H1 (cell line): ENCODE results near the gene KCNMA1.

ENCODE experiments used
- CEBPB ChIP-seq: IDR thresholded peaks from 2 replicates; pipeline ENCODE4 v1.6.1; 2012; ENCODE audit warnings: low read depth, low read length
- CREB1 ChIP-seq: IDR thresholded peaks from 2 replicates; pipeline ENCODE4 v1.6.1; 2012; ENCODE audit warnings: inconsistent platforms
- EZH2 ChIP-seq: fragments of 200-600 bp; sonication (generic); IDR thresholded peaks from 2 replicates; pipeline ENCODE4 v1.7.1; 2012; ENCODE audit warnings: low read depth, mild to moderate bottlenecking, moderate library complexity, low read length, inconsistent platforms; ENCODE audit not compliant: severe bottlenecking
- GABPA ChIP-seq: IDR thresholded peaks from 2 replicates; pipeline ENCODE4 v1.6.1; 2011; ENCODE audit warnings: mild to moderate bottlenecking, low read length, moderate library complexity, borderline replicate concordance; ENCODE audit not compliant: insufficient read depth
- HDAC2 ChIP-seq, 2 experiments: fragments of 300-600 bp in 1 of 2; sonication (generic) in 1 of 2; IDR thresholded peaks; 2 replicates each; pipeline ENCODE4 v1.6.1; 2011 to 2012; ENCODE audit warnings: low read depth in 2 of 2, low read length in 2 of 2, mild to moderate bottlenecking in 2 of 2, moderate library complexity in 2 of 2, borderline replicate concordance in 1 of 2, inconsistent platforms in 1 of 2
- HDAC6 ChIP-seq: IDR thresholded peaks from one replicate; pipeline ENCODE4 v1.7.1; 2012; ENCODE audit warnings: low read depth, mild to moderate bottlenecking, inconsistent platforms, low read length, moderate library complexity
- POLR2A ChIP-seq, 2 experiments: IDR thresholded peaks; 1 replicate in 1 of 2; 2 replicates in 1 of 2; pipeline ENCODE4 v1.6.1; 2011; ENCODE audit warnings: low read depth in 2 of 2, low read length in 2 of 2, mild to moderate bottlenecking in 2 of 2; ENCODE audit errors: control extremely low read depth in 1 of 2
- POLR2AphosphoS5 ChIP-seq: IDR thresholded peaks from 2 replicates; pipeline ENCODE4 v1.6.1; 2011; ENCODE audit warnings: low read depth, low read length
- SIX5 ChIP-seq: IDR thresholded peaks from 2 replicates; pipeline ENCODE4 v1.6.1; 2011; ENCODE audit warnings: mild to moderate bottlenecking, low read depth, low read length
- SP1 ChIP-seq: IDR thresholded peaks from 2 replicates; pipeline ENCODE4 v1.6.1; 2011; ENCODE audit warnings: low read depth, low read length
- TAF7 ChIP-seq: optimal IDR thresholded peaks from 2 replicates; pipeline ENCODE3; 2011; ENCODE audit warnings: low read depth, mild to moderate bottlenecking, inconsistent platforms, low read length, moderate library complexity, borderline replicate concordance
- TF ChIP-seq, protein P1 (sequence below), 3 experiments: IDR thresholded peaks; 1 replicate in 2 of 3; 2 replicates in 1 of 3; pipeline versions ENCODE4 v1.5.1 to v1.6.1; 2011; ENCODE audit warnings: low read length in 3 of 3, mild to moderate bottlenecking in 3 of 3, inconsistent platforms in 2 of 3, low read depth in 1 of 3, moderate library complexity in 1 of 3; ENCODE audit not compliant: insufficient read depth in 1 of 3; ENCODE audit errors: control extremely low read depth in 1 of 3
- TF ChIP-seq, protein P2 (sequence below): IDR thresholded peaks from 2 replicates; pipeline ENCODE4 v1.6.1; 2012; ENCODE audit warnings: inconsistent platforms
- TF ChIP-seq, protein P3 (sequence below): IDR thresholded peaks from 2 replicates; pipeline ENCODE4 v1.6.1; 2011; ENCODE audit warnings: low read depth, mild to moderate bottlenecking, low read length; ENCODE audit not compliant: insufficient read depth

DNA sequence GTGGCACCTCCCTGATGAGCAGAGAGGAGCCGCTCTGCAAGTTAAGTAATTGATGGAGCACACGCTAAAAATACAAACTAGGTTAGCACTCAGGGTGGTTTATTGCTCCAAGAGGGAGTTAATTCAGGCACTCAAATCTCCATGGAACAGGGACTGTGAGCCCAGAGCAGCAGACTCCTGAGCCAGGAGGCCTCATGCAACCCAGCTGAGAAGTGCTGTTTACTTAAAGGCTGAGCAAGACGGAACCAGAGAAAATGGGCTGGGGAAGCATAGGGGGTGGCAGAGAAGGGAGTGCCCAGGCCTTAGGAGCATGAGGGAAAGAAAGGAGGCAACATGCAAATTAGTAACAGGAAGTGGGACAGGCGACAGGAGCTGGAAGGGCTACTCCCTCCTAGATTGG, 174.1 kb downstream of the KCNMA1 start:
- TF ChIP-seq, protein P1, sequence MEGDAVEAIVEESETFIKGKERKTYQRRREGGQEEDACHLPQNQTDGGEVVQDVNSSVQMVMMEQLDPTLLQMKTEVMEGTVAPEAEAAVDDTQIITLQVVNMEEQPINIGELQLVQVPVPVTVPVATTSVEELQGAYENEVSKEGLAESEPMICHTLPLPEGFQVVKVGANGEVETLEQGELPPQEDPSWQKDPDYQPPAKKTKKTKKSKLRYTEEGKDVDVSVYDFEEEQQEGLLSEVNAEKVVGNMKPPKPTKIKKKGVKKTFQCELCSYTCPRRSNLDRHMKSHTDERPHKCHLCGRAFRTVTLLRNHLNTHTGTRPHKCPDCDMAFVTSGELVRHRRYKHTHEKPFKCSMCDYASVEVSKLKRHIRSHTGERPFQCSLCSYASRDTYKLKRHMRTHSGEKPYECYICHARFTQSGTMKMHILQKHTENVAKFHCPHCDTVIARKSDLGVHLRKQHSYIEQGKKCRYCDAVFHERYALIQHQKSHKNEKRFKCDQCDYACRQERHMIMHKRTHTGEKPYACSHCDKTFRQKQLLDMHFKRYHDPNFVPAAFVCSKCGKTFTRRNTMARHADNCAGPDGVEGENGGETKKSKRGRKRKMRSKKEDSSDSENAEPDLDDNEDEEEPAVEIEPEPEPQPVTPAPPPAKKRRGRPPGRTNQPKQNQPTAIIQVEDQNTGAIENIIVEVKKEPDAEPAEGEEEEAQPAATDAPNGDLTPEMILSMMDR (IDR thresholded peaks at IDR 0.05; ENCODE audit: control extremely low read depth in 1 of 3, insufficient read depth in 1 of 3, low read depth in 1 of 3, low read length in 3 of 3): no peak
- TF ChIP-seq SIX5: no peak
- TF ChIP-seq CREB1: no peak
- TF ChIP-seq SP1: no peak
- no peak for TF ChIP-seq POLR2A (IDR thresholded peaks at IDR 0.05; ENCODE audit: control extremely low read depth in 1 of 2, low read depth in 2 of 2, low read length in 2 of 2)
- no peak for TF ChIP-seq EZH2
- no peak for TF ChIP-seq HDAC2 (IDR thresholded peaks at IDR 0.05; ENCODE audit: borderline replicate concordance in 1 of 2, low read depth in 2 of 2, low read length in 2 of 2)
- no peak for TF ChIP-seq GABPA
- TF ChIP-seq POLR2AphosphoS5: no peak
- TF ChIP-seq TAF7: no peak
- TF ChIP-seq, protein P2, sequence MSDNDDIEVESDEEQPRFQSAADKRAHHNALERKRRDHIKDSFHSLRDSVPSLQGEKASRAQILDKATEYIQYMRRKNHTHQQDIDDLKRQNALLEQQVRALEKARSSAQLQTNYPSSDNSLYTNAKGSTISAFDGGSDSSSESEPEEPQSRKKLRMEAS: no peak
- TF ChIP-seq, protein P3, sequence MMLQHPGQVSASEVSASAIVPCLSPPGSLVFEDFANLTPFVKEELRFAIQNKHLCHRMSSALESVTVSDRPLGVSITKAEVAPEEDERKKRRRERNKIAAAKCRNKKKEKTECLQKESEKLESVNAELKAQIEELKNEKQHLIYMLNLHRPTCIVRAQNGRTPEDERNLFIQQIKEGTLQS: no peak
- TF ChIP-seq HDAC6: no peak
- no peak for TF ChIP-seq CEBPB
